ENCODE data around the gene EPB41L2.

Gene EPB41L2

DNA sequence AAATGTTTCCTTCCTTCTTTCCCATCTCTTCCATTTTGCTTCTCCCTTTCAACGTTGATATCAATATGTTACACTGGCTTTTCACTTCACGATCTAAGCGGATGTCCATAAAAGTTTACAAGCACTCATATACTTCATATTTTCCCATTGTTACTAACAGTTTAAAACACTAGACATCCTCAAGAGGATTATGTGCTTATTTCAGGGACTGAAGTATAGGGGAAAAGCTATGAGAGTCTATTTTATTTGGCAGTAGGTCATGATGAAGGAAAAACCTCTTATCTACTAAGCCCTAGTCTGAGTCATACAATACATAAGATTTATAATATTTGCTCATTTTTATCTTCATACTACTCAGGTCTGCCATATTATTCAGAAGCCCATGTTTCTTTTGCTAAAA lies 20.6 kb upstream of the EPB41L2 start:
- Histone ChIP-seq H3K4me1 (ENCODE audit: control insufficient read depth, insufficient read depth, low read length) (no peaks in the 10 kb centered on the region), H3K9ac (ENCODE audit: low read depth, low read length) (no peak overlapping the region), H3K9me3 (ENCODE audit: control insufficient read depth, insufficient read depth, low read length) (peaks cover 17% of the 10 kb centered on the region), H3K36me3 (ENCODE audit: control insufficient read depth, insufficient read depth, low read length) (no peaks in the 10 kb centered on the region), H3K27me3 (ENCODE audit: control insufficient read depth, insufficient read depth, low read length) (no peaks in the 10 kb centered on the region), H3K27ac (ENCODE audit: low read depth, low read length) (no peak overlapping the region), H3K4me3 (ENCODE audit: low read depth, low read length) (no peak overlapping the region)

DNA sequence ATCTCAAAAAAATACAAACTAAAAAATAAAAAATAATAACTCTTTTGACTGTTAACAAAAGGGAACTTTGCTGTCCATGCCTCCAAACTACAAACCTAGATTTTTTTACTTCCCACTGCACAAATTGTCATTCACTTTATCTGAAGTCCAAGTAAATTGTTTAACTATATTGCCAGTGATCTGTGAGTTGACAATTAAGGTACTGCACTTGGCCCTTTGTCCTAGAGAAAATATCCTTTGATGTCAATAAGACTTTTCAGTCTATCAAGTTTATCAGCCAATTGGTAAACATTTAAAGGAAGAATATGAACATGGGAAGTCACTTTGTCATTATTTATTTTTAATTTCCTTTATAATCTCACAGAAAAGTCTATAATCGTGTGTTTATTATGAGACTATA lies 19.3 kb upstream of the EPB41L2 start:
- H3K27me3 ChIP-seq (ENCODE audit: control insufficient read depth, insufficient read depth, low read length) = no peaks in the 10 kb centered on the region
- H3K4me1 ChIP-seq (ENCODE audit: control insufficient read depth, insufficient read depth, low read length) = no peaks in the 10 kb centered on the region
- H3K9ac ChIP-seq (ENCODE audit: low read depth, low read length) = no peak overlapping the region
- no peak overlapping the region for H3K27ac ChIP-seq (ENCODE audit: low read depth, low read length)
- no peak overlapping the region for H3K4me3 ChIP-seq (ENCODE audit: low read depth, low read length)
- H3K9me3 ChIP-seq (ENCODE audit: control insufficient read depth, insufficient read depth, low read length) = peaks cover 15% of the 10 kb centered on the region
- no peaks in the 10 kb centered on the region for H3K36me3 ChIP-seq (ENCODE audit: control insufficient read depth, insufficient read depth, low read length)

DNA sequence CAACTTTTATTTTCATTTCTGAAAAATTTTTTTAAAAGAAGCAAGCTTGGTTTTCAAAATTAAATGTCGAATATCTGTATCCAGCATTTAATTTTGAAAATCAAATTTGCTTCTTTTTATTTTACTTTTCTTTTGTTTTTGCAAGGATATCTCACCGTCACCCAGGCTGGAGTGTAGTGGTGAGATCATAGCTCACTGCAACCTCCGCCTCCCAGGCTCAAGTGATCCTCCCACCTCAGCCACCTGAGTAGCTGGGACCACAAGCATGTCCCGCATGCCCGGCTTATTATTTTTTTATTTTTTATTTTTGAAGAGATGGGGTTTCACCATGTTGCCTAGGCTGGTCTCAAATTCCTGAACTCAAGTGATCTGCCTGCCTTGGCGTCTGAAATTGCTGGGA lies 17.0 kb upstream of the EPB41L2 start:
- no peak overlapping the region for H3K4me3 ChIP-seq (ENCODE audit: low read depth, low read length)
- no peak overlapping the region for H3K27ac ChIP-seq (ENCODE audit: low read depth, low read length)
- no peaks in the 10 kb centered on the region for H3K27me3 ChIP-seq (ENCODE audit: control insufficient read depth, insufficient read depth, low read length)
- H3K9me3 ChIP-seq (ENCODE audit: control insufficient read depth, insufficient read depth, low read length) = no peaks in the 10 kb centered on the region
- H3K4me1 ChIP-seq (ENCODE audit: control insufficient read depth, insufficient read depth, low read length) = no peaks in the 10 kb centered on the region
- no peaks in the 10 kb centered on the region for H3K36me3 ChIP-seq (ENCODE audit: control insufficient read depth, insufficient read depth, low read length)
- H3K9ac ChIP-seq (ENCODE audit: low read depth, low read length) = no peak overlapping the region

DNA sequence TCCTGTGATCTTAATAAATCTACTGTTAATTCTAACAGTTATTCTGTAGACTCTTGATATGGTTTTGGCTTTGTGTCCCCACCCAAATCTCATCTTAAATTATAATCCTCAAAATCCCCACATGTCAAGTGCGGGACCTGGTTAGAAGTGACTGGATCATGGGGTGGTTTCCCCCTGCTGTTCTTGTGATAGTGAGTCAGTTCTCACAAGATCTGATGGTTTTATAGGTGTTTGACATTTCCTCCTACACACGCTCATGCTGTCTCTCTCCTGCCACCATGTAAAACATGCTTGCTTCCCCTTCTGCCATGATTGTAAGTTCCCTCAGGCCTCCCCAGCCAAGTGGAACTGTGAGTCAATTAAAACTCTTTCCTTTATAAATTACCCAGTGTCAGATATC lies 10.5 kb upstream of the EPB41L2 start:
- no peaks in the 10 kb centered on the region for H3K9me3 ChIP-seq (ENCODE audit: control insufficient read depth, insufficient read depth, low read length)
- no peaks in the 10 kb centered on the region for H3K36me3 ChIP-seq (ENCODE audit: control insufficient read depth, insufficient read depth, low read length)
- H3K27me3 ChIP-seq (ENCODE audit: control insufficient read depth, insufficient read depth, low read length) = no peaks in the 10 kb centered on the region
- H3K9ac ChIP-seq (ENCODE audit: low read depth, low read length) = no peak overlapping the region
- no peak overlapping the region for H3K4me3 ChIP-seq (ENCODE audit: low read depth, low read length)
- no peak overlapping the region for H3K27ac ChIP-seq (ENCODE audit: low read depth, low read length)
- no peaks in the 10 kb centered on the region for H3K4me1 ChIP-seq (ENCODE audit: control insufficient read depth, insufficient read depth, low read length)

DNA sequence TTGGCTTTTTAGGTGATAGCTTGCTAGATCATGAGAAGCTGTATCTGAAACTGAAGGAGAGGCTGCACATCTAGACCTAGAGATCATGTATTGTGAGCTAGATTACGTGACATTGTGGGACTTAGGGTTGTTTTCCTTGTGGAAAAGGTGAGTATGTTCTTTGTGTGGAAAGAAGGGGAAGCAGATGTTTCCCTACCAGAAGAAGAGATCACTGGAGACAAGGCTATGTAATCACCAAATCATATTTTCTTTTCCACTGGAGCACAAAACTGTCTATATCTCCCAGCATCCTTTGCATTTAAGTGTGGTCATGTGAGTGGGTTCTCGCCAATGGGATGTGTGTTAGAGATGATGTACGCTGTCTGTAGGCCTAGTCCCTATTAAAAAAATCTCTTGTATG lies 7.0 kb upstream of the EPB41L2 start:
- Histone ChIP-seq H3K4me3 (ENCODE audit: low read depth, low read length) (no peak overlapping the region), H3K27me3 (ENCODE audit: control insufficient read depth, insufficient read depth, low read length) (peaks cover 7% of the 10 kb centered on the region), H3K9me3 (ENCODE audit: control insufficient read depth, insufficient read depth, low read length) (no peaks in the 10 kb centered on the region), H3K9ac (ENCODE audit: low read depth, low read length) (no peak overlapping the region), H3K4me1 (ENCODE audit: control insufficient read depth, insufficient read depth, low read length) (no peaks in the 10 kb centered on the region), H3K36me3 (ENCODE audit: control insufficient read depth, insufficient read depth, low read length) (no peaks in the 10 kb centered on the region), H3K27ac (ENCODE audit: low read depth, low read length) (no peak overlapping the region)

DNA sequence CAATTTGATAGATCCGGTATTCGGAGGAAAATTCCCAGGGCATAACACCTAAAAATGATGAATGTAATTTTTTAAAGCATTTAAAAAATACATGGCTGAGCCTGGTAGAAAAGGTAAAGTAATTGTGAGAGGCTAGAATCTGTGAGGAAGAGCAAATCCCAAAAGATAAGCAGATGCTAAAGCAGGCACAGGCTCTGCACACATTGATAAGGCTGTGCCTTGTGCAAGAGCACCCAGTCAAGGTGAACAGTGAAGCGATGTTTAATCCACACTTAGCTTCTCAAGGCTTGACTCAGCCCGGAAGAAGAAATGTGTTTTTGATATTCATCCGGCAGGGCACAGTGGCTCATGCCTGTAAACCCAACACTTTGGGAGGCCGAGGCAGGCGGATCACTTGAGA lies 5.1 kb upstream of the EPB41L2 start:
- Histone ChIP-seq H3K4me3 (ENCODE audit: low read depth, low read length) (no peak overlapping the region), H3K36me3 (ENCODE audit: control insufficient read depth, insufficient read depth, low read length) (no peaks in the 10 kb centered on the region), H3K27ac (ENCODE audit: low read depth, low read length) (no peak overlapping the region), H3K4me1 (ENCODE audit: control insufficient read depth, insufficient read depth, low read length) (peaks cover 7% of the 10 kb centered on the region; the same call in 1 of the 2 replicates), H3K9me3 (ENCODE audit: control insufficient read depth, insufficient read depth, low read length) (no peaks in the 10 kb centered on the region), H3K27me3 (ENCODE audit: control insufficient read depth, insufficient read depth, low read length) (peaks cover 15% of the 10 kb centered on the region), H3K9ac (ENCODE audit: low read depth, low read length) (no peak overlapping the region)

DNA sequence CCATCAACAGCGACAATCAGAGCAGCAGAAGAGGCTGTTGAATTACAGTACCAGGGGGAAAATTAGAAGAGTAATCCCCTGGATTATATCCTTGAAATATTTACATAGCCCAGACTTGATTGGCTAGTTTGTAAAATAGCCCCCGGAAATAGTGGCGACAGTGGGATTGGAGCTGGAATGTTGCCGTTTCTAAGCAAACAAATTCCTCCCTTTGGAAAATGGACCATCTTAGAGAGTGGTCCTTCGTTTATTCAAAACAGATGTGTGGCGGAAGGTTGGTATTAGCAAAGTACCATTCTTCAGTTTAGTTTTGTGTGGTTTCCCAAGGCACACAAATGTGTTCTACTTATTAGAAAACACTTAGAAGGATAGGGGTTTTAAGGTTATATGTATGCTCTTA lies 4.5 kb upstream of the EPB41L2 start:
- Histone ChIP-seq H3K9me3 (ENCODE audit: control insufficient read depth, insufficient read depth, low read length) (no peaks in the 10 kb centered on the region), H3K9ac (ENCODE audit: low read depth, low read length) (no peak overlapping the region), H3K4me3 (ENCODE audit: low read depth, low read length) (no peak overlapping the region), H3K27ac (ENCODE audit: low read depth, low read length) (no peak overlapping the region), H3K27me3 (ENCODE audit: control insufficient read depth, insufficient read depth, low read length) (peaks cover 15% of the 10 kb centered on the region), H3K4me1 (ENCODE audit: control insufficient read depth, insufficient read depth, low read length) (peaks cover 7% of the 10 kb centered on the region; the same call in 1 of the 2 replicates), H3K36me3 (ENCODE audit: control insufficient read depth, insufficient read depth, low read length) (no peaks in the 10 kb centered on the region)

DNA sequence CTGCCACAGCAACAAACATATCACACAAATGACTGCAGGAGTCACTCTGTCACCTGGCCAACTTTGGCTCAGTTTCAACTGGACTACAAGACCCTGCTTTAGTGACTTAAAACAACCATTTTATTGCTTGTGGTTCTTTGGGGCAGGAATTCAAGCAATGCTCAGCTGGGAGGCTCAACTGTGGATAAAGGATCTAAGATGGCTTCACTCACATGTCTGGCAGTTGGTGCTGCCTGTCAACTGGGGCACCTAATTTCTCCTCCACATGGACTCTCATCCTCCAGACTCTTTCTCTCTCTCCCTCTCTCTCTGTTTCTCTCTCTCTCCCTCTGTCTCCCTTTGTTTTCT lies 2.8 kb upstream of the EPB41L2 start:
- H3K27ac ChIP-seq (ENCODE audit: low read depth, low read length) = no peak overlapping the region
- no peaks in the 10 kb centered on the region for H3K36me3 ChIP-seq (ENCODE audit: control insufficient read depth, insufficient read depth, low read length)
- H3K9me3 ChIP-seq (ENCODE audit: control insufficient read depth, insufficient read depth, low read length) = no peaks in the 10 kb centered on the region
- peaks cover 28% of the 10 kb centered on the region for H3K27me3 ChIP-seq (ENCODE audit: control insufficient read depth, insufficient read depth, low read length)
- no peak overlapping the region for H3K4me3 ChIP-seq (ENCODE audit: low read depth, low read length)
- H3K4me1 ChIP-seq (ENCODE audit: control insufficient read depth, insufficient read depth, low read length) = peaks cover 18% of the 10 kb centered on the region; the same call in 1 of the 2 replicates
- H3K9ac ChIP-seq (ENCODE audit: low read depth, low read length) = no peak overlapping the region

DNA sequence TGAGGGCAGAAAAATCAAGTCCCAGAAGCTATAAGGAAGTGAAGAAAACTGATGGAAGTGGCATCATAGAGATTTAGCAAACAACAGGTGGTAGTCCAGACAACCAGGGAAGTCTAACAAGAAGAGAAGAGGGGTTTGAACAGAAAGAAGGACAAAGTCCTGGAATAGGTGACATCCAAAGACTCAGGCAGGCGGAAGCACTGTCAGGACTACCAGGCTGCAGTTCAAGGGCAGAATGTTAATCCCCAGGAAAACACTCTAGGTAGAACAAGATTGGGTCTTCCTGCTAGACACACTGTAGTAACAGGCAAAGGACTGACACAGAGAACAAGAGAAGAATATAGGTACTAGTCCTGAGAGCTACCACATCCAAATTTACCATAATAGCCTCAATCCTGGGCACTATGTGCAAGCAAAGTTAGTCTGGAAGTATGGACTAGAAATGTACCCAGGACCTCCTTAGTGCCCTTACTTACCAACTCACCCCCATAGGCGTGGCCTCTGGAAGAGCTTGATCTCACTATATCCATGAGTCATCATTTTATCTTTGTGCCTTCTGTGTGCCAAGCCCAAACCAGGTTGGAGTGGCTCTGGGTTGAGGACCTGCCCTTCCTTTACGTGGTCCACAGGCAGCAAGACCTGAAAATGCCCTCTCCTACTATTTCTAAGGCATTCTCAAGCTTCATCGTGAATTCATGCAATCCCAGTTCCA lies 2.2 kb upstream of the EPB41L2 start:
- no peak overlapping the region for H3K9ac ChIP-seq (ENCODE audit: low read depth, low read length)
- no peak overlapping the region for H3K27ac ChIP-seq (ENCODE audit: low read depth, low read length)
- peaks cover 21% of the 10 kb centered on the region; the same call in 1 of the 2 replicates for H3K4me1 ChIP-seq (ENCODE audit: control insufficient read depth, insufficient read depth, low read length)
- no peaks in the 10 kb centered on the region for H3K9me3 ChIP-seq (ENCODE audit: control insufficient read depth, insufficient read depth, low read length)
- peaks cover 28% of the 10 kb centered on the region for H3K27me3 ChIP-seq (ENCODE audit: control insufficient read depth, insufficient read depth, low read length)
- no peaks in the 10 kb centered on the region for H3K36me3 ChIP-seq (ENCODE audit: control insufficient read depth, insufficient read depth, low read length)
- H3K4me3 ChIP-seq (ENCODE audit: low read depth, low read length) = no peak overlapping the region

DNA sequence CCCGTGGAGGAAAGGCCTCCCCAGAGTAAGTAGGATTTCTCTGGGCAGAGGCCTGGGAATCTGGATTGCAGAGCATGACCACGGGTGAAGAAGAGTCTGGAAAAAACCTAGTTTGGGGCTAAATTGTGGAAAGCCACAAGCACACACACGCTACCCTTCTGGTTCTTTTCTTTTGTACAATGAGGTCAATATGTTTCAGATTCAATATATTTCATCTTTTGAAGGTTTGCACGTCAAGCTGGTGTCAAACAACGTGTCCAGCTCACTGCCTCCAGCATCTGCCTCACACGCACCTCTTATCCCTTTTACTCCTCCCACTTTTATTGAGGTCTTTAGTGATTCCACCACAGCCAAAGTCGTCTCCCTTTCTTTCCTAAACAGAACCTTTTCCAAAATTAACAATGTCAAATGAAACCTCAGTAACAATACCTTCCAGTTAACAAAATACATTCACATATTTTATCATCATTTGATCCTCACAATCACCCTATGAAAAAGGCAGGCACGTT lies 773 bp upstream of the EPB41L2 start:
- no peaks in the 10 kb centered on the region for H3K9me3 ChIP-seq (ENCODE audit: control insufficient read depth, insufficient read depth, low read length)
- peak overlapping the region; percentile 78 for H3K27ac ChIP-seq (ENCODE audit: low read depth, low read length)
- no peak overlapping the region for H3K9ac ChIP-seq (ENCODE audit: low read depth, low read length)
- H3K27me3 ChIP-seq (ENCODE audit: control insufficient read depth, insufficient read depth, low read length) = peaks cover 28% of the 10 kb centered on the region
- H3K4me1 ChIP-seq (ENCODE audit: control insufficient read depth, insufficient read depth, low read length) = peaks cover 30% of the 10 kb centered on the region; the same call in 1 of the 2 replicates
- H3K4me3 ChIP-seq (ENCODE audit: low read depth, low read length) = peak overlapping the region; percentile 92
- H3K36me3 ChIP-seq (ENCODE audit: control insufficient read depth, insufficient read depth, low read length) = no peaks in the 10 kb centered on the region

DNA sequence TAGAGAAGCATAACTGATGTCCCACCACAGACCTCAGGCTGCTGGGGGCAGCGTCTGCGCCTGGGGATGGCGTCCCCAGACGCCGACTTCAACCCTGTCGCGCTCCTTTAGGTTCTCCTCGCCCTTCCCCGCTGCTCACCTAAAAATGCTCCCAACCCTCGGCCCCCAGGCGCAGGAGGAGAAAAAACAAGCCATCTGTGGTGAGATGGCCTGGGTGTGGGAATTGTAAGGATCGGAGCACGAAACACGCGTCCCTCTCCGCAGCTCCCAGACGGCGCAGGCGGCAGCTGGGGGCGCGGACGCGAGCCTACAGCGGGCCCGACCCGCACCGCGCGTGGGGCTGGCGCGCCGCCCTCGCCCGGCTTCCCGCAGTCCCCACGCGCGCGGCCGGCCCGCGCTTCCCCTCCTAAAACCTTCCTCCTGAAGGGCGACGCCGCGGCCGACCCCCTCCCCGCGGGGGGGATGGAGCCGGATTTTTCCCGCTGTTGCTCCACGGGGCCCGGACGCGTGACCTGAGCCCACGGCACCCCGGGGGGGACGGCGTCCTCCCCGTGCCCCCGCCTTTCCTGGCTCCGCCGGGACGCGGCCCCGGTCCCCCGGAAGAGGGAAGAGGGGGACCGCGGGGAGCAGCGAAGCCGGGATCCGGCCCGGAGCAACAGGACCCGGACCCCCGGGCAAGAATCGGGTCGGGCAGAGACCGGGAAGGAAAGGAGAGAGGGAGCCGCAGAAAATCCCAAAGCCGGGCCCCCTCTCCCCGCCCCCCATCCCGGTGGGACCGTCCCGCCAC lies 611 bp downstream of the EPB41L2 start:
- peaks cover 28% of the 10 kb centered on the region for H3K27me3 ChIP-seq (ENCODE audit: control insufficient read depth, insufficient read depth, low read length)
- no peaks in the 10 kb centered on the region for H3K9me3 ChIP-seq (ENCODE audit: control insufficient read depth, insufficient read depth, low read length)
- peak overlapping the region; percentile 69 for H3K27ac ChIP-seq (ENCODE audit: low read depth, low read length)
- peaks cover 30% of the 10 kb centered on the region; the same call in 1 of the 2 replicates for H3K4me1 ChIP-seq (ENCODE audit: control insufficient read depth, insufficient read depth, low read length)
- H3K9ac ChIP-seq (ENCODE audit: low read depth, low read length) = peak overlapping the region; percentile 54; the same call in 1 of the 2 replicates
- H3K4me3 ChIP-seq (ENCODE audit: low read depth, low read length) = peak overlapping the region; percentile 92
- no peaks in the 10 kb centered on the region for H3K36me3 ChIP-seq (ENCODE audit: control insufficient read depth, insufficient read depth, low read length)

All from HUES48 (cell line).